Adipocyte (in vitro differentiated cells): ENCODE measurements around the gene ADAMTS17.

ENCODE experiments used
- DNase-seq: peaks from one replicate; pipeline ENCODE4 v3.0.0-alpha.2; 2015; ENCODE audit warnings: low read depth
- H3K27me3 ChIP-seq: replicated peaks from 2 replicates; pipeline ENCODE4 v1.7.0; 2013; ENCODE audit warnings: mild to moderate bottlenecking, low read length, moderate library complexity; ENCODE audit not compliant: control insufficient read depth, insufficient read depth
- H3K36me3 ChIP-seq: 2 replicates; pipeline ENCODE4 v1.7.0; 2013; ENCODE audit warnings: low read length, mild to moderate bottlenecking, moderate library complexity; ENCODE audit not compliant: control insufficient read depth, insufficient read depth, severe bottlenecking
- H3K4me1 ChIP-seq: 2 replicates; pipeline ENCODE4 v1.7.0; 2013; ENCODE audit warnings: mild to moderate bottlenecking, low read length, moderate library complexity; ENCODE audit not compliant: control insufficient read depth, insufficient read depth
- H3K4me3 ChIP-seq: 2 replicates; pipeline ENCODE4 v1.7.0; 2013; ENCODE audit warnings: mild to moderate bottlenecking, low read length, moderate library complexity
- H3K9ac ChIP-seq: 2 replicates; pipeline ENCODE4 v1.7.0; 2013; ENCODE audit warnings: mild to moderate bottlenecking, low read length, moderate library complexity
- H3K9me3 ChIP-seq: 2 replicates; pipeline ENCODE4 v1.7.0; 2013; ENCODE audit warnings: mild to moderate bottlenecking, low read length, moderate library complexity; ENCODE audit not compliant: control insufficient read depth

Gene ADAMTS17

GRCh38 chr15:100169615-100170290, 172.0 kb downstream of the ADAMTS17 start:
- Histone ChIP-seq H3K4me1 (no peaks in the 10 kb centered on the region), H3K27me3 (peaks cover 5% of the 10 kb centered on the region), H3K36me3 (no peaks in the 10 kb centered on the region), H3K9me3 (peaks cover 31% of the 10 kb centered on the region), H3K4me3 (no peak overlapping the region), H3K9ac (no peak overlapping the region)
- DNase-seq = no peak

- no peaks in the 10 kb centered on the region for H3K4me1 ChIP-seq
- no peak for DNase-seq
- peaks cover 14% of the 10 kb centered on the region for H3K27me3 ChIP-seq
- no peak overlapping the region for H3K4me3 ChIP-seq
- H3K36me3 ChIP-seq = no peaks in the 10 kb centered on the region
- H3K9me3 ChIP-seq = peaks cover 22% of the 10 kb centered on the region
- no peak overlapping the region for H3K9ac ChIP-seq
These were observed 173.0 kb downstream of the ADAMTS17 start for GRCh38 chr15:100168787-100169186.

GRCh38 chr15:100167884-100168375, 173.8 kb downstream of the ADAMTS17 start:
- Histone ChIP-seq H3K27me3 (peaks cover 14% of the 10 kb centered on the region), H3K9ac (no peak overlapping the region), H3K9me3 (peaks cover 14% of the 10 kb centered on the region), H3K36me3 (no peaks in the 10 kb centered on the region), H3K4me1 (no peaks in the 10 kb centered on the region), H3K4me3 (no peak overlapping the region)
- DNase-seq = no peak

GRCh38 chr15:100166313-100166712, 175.5 kb downstream of the ADAMTS17 start:
- Histone ChIP-seq H3K9me3 (no peaks in the 10 kb centered on the region), H3K9ac (no peak overlapping the region), H3K4me3 (no peak overlapping the region), H3K36me3 (no peaks in the 10 kb centered on the region), H3K27me3 (peaks cover 14% of the 10 kb centered on the region), H3K4me1 (no peaks in the 10 kb centered on the region)
- no peak for DNase-seq

- Histone ChIP-seq H3K9ac (no peak overlapping the region), H3K36me3 (no peaks in the 10 kb centered on the region), H3K9me3 (no peaks in the 10 kb centered on the region), H3K4me1 (no peaks in the 10 kb centered on the region), H3K4me3 (no peak overlapping the region), H3K27me3 (peaks cover 14% of the 10 kb centered on the region)
- DNase-seq = no peak
These were observed 177.8 kb downstream of the ADAMTS17 start for GRCh38 chr15:100163961-100164360.

GRCh38 chr15:100160953-100161352, 180.8 kb downstream of the ADAMTS17 start:
- no peak overlapping the region for H3K4me3 ChIP-seq

GRCh38 chr15:100159436-100159835, 182.3 kb downstream of the ADAMTS17 start:
- no peak overlapping the region for H3K4me3 ChIP-seq
- H3K27me3 ChIP-seq = peaks cover 6% of the 10 kb centered on the region
- H3K9ac ChIP-seq = no peak overlapping the region
- DNase-seq = no peak
- H3K36me3 ChIP-seq = no peaks in the 10 kb centered on the region
- no peaks in the 10 kb centered on the region for H3K4me1 ChIP-seq
- no peaks in the 10 kb centered on the region for H3K9me3 ChIP-seq

More at GRCh38 chr15:100160953-100161352, 180.8 kb downstream of the ADAMTS17 start:
- no peak for DNase-seq
- Histone ChIP-seq H3K36me3 (no peaks in the 10 kb centered on the region), H3K27me3 (peaks cover 14% of the 10 kb centered on the region), H3K9ac (no peak overlapping the region), H3K4me1 (no peaks in the 10 kb centered on the region), H3K9me3 (no peaks in the 10 kb centered on the region)

- Histone ChIP-seq H3K9ac (no peak overlapping the region), H3K4me1 (no peaks in the 10 kb centered on the region), H3K36me3 (no peaks in the 10 kb centered on the region), H3K27me3 (no peaks in the 10 kb centered on the region), H3K4me3 (no peak overlapping the region), H3K9me3 (no peaks in the 10 kb centered on the region)
- no peak for DNase-seq
These were observed 183.4 kb downstream of the ADAMTS17 start for GRCh38 chr15:100158356-100158755.

GRCh38 chr15:100156201-100156600, 185.6 kb downstream of the ADAMTS17 start:
- Histone ChIP-seq H3K4me3 (no peak overlapping the region), H3K36me3 (no peaks in the 10 kb centered on the region), H3K4me1 (no peaks in the 10 kb centered on the region), H3K9me3 (no peaks in the 10 kb centered on the region), H3K27me3 (peaks cover 6% of the 10 kb centered on the region), H3K9ac (no peak overlapping the region)
- no peak for DNase-seq

- Histone ChIP-seq H3K27me3 (peaks cover 16% of the 10 kb centered on the region), H3K36me3 (no peaks in the 10 kb centered on the region), H3K4me3 (no peak overlapping the region), H3K9ac (no peak overlapping the region), H3K4me1 (no peaks in the 10 kb centered on the region), H3K9me3 (peaks cover 3% of the 10 kb centered on the region)
- no peak for DNase-seq
These were observed 187.4 kb downstream of the ADAMTS17 start for GRCh38 chr15:100154338-100154737.

GRCh38 chr15:100152463-100152862, 189.3 kb downstream of the ADAMTS17 start:
- Histone ChIP-seq H3K27me3 (peaks cover 16% of the 10 kb centered on the region), H3K36me3 (no peaks in the 10 kb centered on the region), H3K4me1 (no peaks in the 10 kb centered on the region), H3K9ac (no peak overlapping the region), H3K9me3 (peaks cover 19% of the 10 kb centered on the region), H3K4me3 (no peak overlapping the region)
- no peak for DNase-seq

- Histone ChIP-seq H3K4me1 (no peaks in the 10 kb centered on the region), H3K4me3 (no peak overlapping the region), H3K9ac (no peak overlapping the region), H3K9me3 (peaks cover 19% of the 10 kb centered on the region), H3K27me3 (peaks cover 16% of the 10 kb centered on the region), H3K36me3 (no peaks in the 10 kb centered on the region)
- DNase-seq = no peak
These were observed 190.9 kb downstream of the ADAMTS17 start for GRCh38 chr15:100150906-100151305.
